ENCODE measurements around the gene MYO18B.

Gene MYO18B

GRCh38 chr22:25747245-25747944 lies 5.4 kb downstream of the MYO18B start:
- H3K4me3 ChIP-seq (replicated peaks in 1 of 2; ENCODE audit: low read depth in 2 of 2, low read length in 2 of 2), result no peak overlapping the region
- no peak for TF ChIP-seq CTCF (IDR thresholded peaks at IDR 0.05; ENCODE audit: low read depth, low read length)
- DNase-seq (ENCODE audit: low read depth in 2 of 2), result peak; percentile 91 to 98

- no peak for TF ChIP-seq CTCF (IDR thresholded peaks at IDR 0.05; ENCODE audit: low read depth, low read length)
- H3K4me3 ChIP-seq (replicated peaks in 1 of 2; ENCODE audit: low read depth in 2 of 2, low read length in 2 of 2), result no peak overlapping the region
- DNase-seq (ENCODE audit: low read depth in 2 of 2), result no peak
Measured at GRCh38 chr22:25748140-25748539, 6.2 kb downstream of the MYO18B start.

- DNase-seq (ENCODE audit: low read depth in 2 of 2), result no peak
- no peak for TF ChIP-seq CTCF (IDR thresholded peaks at IDR 0.05; ENCODE audit: low read depth, low read length)
- no peak overlapping the region for H3K4me3 ChIP-seq (replicated peaks in 1 of 2; ENCODE audit: low read depth in 2 of 2, low read length in 2 of 2)
Measured at GRCh38 chr22:25748704-25749103, 6.7 kb downstream of the MYO18B start.

GRCh38 chr22:25749420-25750169 lies 7.6 kb downstream of the MYO18B start:
- DNase-seq (ENCODE audit: low read depth in 2 of 2), result peak in 1 of 2 donors; percentile 25
- no peak for TF ChIP-seq CTCF (IDR thresholded peaks at IDR 0.05; ENCODE audit: low read depth, low read length)
- H3K4me3 ChIP-seq (replicated peaks in 1 of 2; ENCODE audit: low read depth in 2 of 2, low read length in 2 of 2), result no peak overlapping the region

- H3K4me3 ChIP-seq (replicated peaks in 1 of 2; ENCODE audit: low read depth in 2 of 2, low read length in 2 of 2), result no peak overlapping the region
- TF ChIP-seq CTCF (IDR thresholded peaks at IDR 0.05; ENCODE audit: low read depth, low read length), result no peak
- DNase-seq (ENCODE audit: low read depth in 2 of 2), result no peak
Measured at GRCh38 chr22:25750569-25751173, 8.7 kb downstream of the MYO18B start.

GRCh38 chr22:25751174-25751581 lies 9.2 kb downstream of the MYO18B start:
- DNase-seq (ENCODE audit: low read depth in 2 of 2), result no peak
- no peak for TF ChIP-seq CTCF (IDR thresholded peaks at IDR 0.05; ENCODE audit: low read depth, low read length)
- H3K4me3 ChIP-seq (replicated peaks in 1 of 2; ENCODE audit: low read depth in 2 of 2, low read length in 2 of 2), result no peak overlapping the region

All from cardiac fibroblast (primary cell).